Endothelial cell of umbilical vein (primary cell): ENCODE measurements around the gene CNST. TPM values are rescaled to one million over a fixed set of nuclear protein-coding genes. Genes with fewer than 3 reads are reported as not detected.
A peak's percentile ranks its signal among the peaks of the same experiment; 100 is the strongest.
"Not testable (repeated sequence)": the region's sequence is repeated elsewhere in the genome, so short reads cannot be mapped to it uniquely, and the experiment has no call there.

Source experiments
- BruUV-seq: library from RNA; stranded (reverse); fragments of 400-500 nt; replicated peaks from 2 replicates; lab custom pipeline; 2021; lab: Mats Ljungman, UMichigan
- CTCF ChIA-PET: fragments of 300-600, 350-600 bp; sonication (Branson Sonifier 250); formaldehyde crosslinking; loops from one replicate; lab custom pipeline; 2021; ENCODE audit warnings: antibody characterized with exemption, inconsistent platforms; lab: Charles Lee
- POLR2A ChIA-PET: fragments of 300-600, 350-600 bp; sonication (Branson Sonifier 250); formaldehyde crosslinking; loops from one replicate; lab custom pipeline; 2021; ENCODE audit warnings: antibody characterized with exemption, inconsistent platforms; lab: Charles Lee
- DNase-seq: peaks from one replicate; pipeline ENCODE4 v3.0.0-alpha.2; 2011; ENCODE audit warnings: low read depth, low spot score
- FAIRE-seq: peaks from 2 replicates; lab custom pipeline; 2011; peaks lifted over from hg19 to GRCh38; lab: Jason Lieb, UNC
- H2AFZ ChIP-seq: 2 replicates; pipeline ENCODE4 v1.6.0; 2012; ENCODE audit warnings: low read depth, low read length, control low read depth, inconsistent platforms
- H3K27ac ChIP-seq: 2 replicates; pipeline ENCODE4 v1.5.1; 2011; ENCODE audit warnings: low read depth, mild to moderate bottlenecking, control low read depth, low read length, moderate library complexity; ENCODE audit not compliant: insufficient read depth
- H3K27me3 ChIP-seq, 2 experiments: 2 replicates each; pipeline versions ENCODE4 v1.6.0 to v1.6.1; 2011; ENCODE audit warnings: low read length in 2 of 2, mixed read lengths in 1 of 2; ENCODE audit not compliant: control insufficient read depth in 2 of 2, insufficient read depth in 2 of 2
- H3K36me3 ChIP-seq, 2 experiments: 2 replicates in 1 of 2; 3 replicates in 1 of 2; pipeline ENCODE4 v1.5.1; 2011; ENCODE audit warnings: low read length in 2 of 2, mild to moderate bottlenecking in 1 of 2, moderate library complexity in 1 of 2; ENCODE audit not compliant: control insufficient read depth in 2 of 2, insufficient read depth in 2 of 2; ENCODE audit errors: extremely low read depth in 1 of 2
- H3K4me1 ChIP-seq: 3 replicates; pipeline ENCODE4 v1.5.1; 2011; ENCODE audit warnings: mild to moderate bottlenecking, low read length; ENCODE audit not compliant: control insufficient read depth, insufficient read depth; ENCODE audit errors: extremely low read depth
- H3K4me2 ChIP-seq: 2 replicates; pipeline ENCODE4 v1.6.1; 2011; ENCODE audit warnings: low read length, control low read depth, mixed read lengths; ENCODE audit not compliant: insufficient read depth
- H3K4me3 ChIP-seq, 3 experiments: fragments of 200-600 bp in 1 of 3; sonication (generic), shearing (Covaris generic) in 1 of 3; replicated peaks in 1 of 3; 2 replicates each; pipeline ENCODE4 v1.5.1; 2011 to 2016; ENCODE audit warnings: control low read depth in 3 of 3, low read length in 3 of 3, mild to moderate bottlenecking in 2 of 3, inconsistent platforms in 1 of 3, low read depth in 1 of 3, moderate library complexity in 1 of 3; ENCODE audit not compliant: insufficient read depth in 1 of 3
- H3K79me2 ChIP-seq: 2 replicates; pipeline ENCODE4 v1.6.0; 2012; ENCODE audit warnings: low read length, inconsistent platforms; ENCODE audit not compliant: control insufficient read depth, insufficient read depth
- H3K9ac ChIP-seq: replicated peaks from 2 replicates; pipeline ENCODE3; 2011; ENCODE audit warnings: low read length, control low read depth; ENCODE audit not compliant: insufficient read depth; ENCODE audit errors: extremely low read depth
- H3K9me1 ChIP-seq: replicated peaks from 3 replicates; pipeline ENCODE4 v1.6.0; 2011; ENCODE audit warnings: mild to moderate bottlenecking, low read length; ENCODE audit not compliant: control insufficient read depth, insufficient read depth; ENCODE audit errors: extremely low read depth
- H3K9me3 ChIP-seq: replicated peaks from 2 replicates; pipeline ENCODE4 v1.5.1; 2012; ENCODE audit warnings: low read length, inconsistent platforms; ENCODE audit not compliant: control insufficient read depth, insufficient read depth
- H4K20me1 ChIP-seq: replicated peaks from 2 replicates; pipeline ENCODE3; 2011; ENCODE audit warnings: mild to moderate bottlenecking, low read length; ENCODE audit not compliant: control insufficient read depth, insufficient read depth; ENCODE audit errors: extremely low read depth
- CTCF ChIP-seq, 2 donors: IDR thresholded peaks; 1 replicate in 1 of 2; 2 replicates in 1 of 2; pipeline ENCODE4 v1.5.1; 2011; ENCODE audit warnings: low read length in 2 of 2, mild to moderate bottlenecking in 2 of 2, moderate library complexity in 2 of 2, control low read depth in 1 of 2, inconsistent platforms in 1 of 2, low read depth in 1 of 2; ENCODE audit not compliant: insufficient read depth in 1 of 2; ENCODE audit errors: extremely low read depth in 1 of 2
- EZH2 ChIP-seq: IDR thresholded peaks from 2 replicates; pipeline ENCODE4 v1.6.1; 2012; ENCODE audit warnings: borderline replicate concordance, low read depth, mild to moderate bottlenecking, moderate library complexity, low read length, inconsistent platforms; ENCODE audit not compliant: severe bottlenecking
- FOS ChIP-seq: IDR thresholded peaks from 2 replicates; pipeline ENCODE4 v1.6.1; 2011; ENCODE audit warnings: mild to moderate bottlenecking, low read length, moderate library complexity, borderline replicate concordance; ENCODE audit not compliant: insufficient read depth
- GATA2 ChIP-seq: IDR thresholded peaks from 2 replicates; pipeline ENCODE4 v1.7.0; 2011; ENCODE audit warnings: low read depth, mild to moderate bottlenecking, moderate library complexity, mixed read lengths, low read length; ENCODE audit not compliant: insufficient read length, insufficient read depth
- JUN ChIP-seq: IDR thresholded peaks from 2 replicates; pipeline ENCODE4 v1.6.1; 2011; ENCODE audit warnings: borderline replicate concordance, low read depth; ENCODE audit not compliant: insufficient read length, insufficient read depth
- MAX ChIP-seq: IDR thresholded peaks from 2 replicates; pipeline ENCODE4 v1.6.1; 2011; ENCODE audit not compliant: insufficient read depth, insufficient read length
- MYC ChIP-seq: IDR thresholded peaks from one replicate; pipeline ENCODE4 v1.6.1; 2011; ENCODE audit warnings: mild to moderate bottlenecking, low read depth, low read length
- POLR2A ChIP-seq: IDR thresholded peaks from 2 replicates; pipeline ENCODE4 v1.6.1; 2012; ENCODE audit warnings: low read depth, mild to moderate bottlenecking, control low read depth, low read length
- POLR2AphosphoS5 ChIP-seq: IDR thresholded peaks from 2 replicates; pipeline ENCODE4 v1.6.1; 2012; ENCODE audit warnings: low read depth, mild to moderate bottlenecking, control low read depth, low read length, moderate library complexity; ENCODE audit not compliant: insufficient read depth
- dilution Hi-C: fragments of 300-500 bp; cut with MboI; formaldehyde crosslinking; loops from one replicate; pipeline ENCODE4 v1.15.0; 2019; ENCODE audit warnings: low sequenced_read_pairs; ENCODE audit not compliant: extremely low pct_ligation_motif_present
- intact Hi-C: fragments of 100-400 bp; cut with micrococcal nuclease; formaldehyde crosslinking; loops from one replicate; pipeline ENCODE4 v1.10.0; 2022
- polyA plus RNA-seq, 4 experiments: library from polyadenylated mRNA; depleted of rRNA in 3 of 4; stranded (reverse) in 3 of 4; unstranded in 1 of 4; fragments of >200 nt; gene quantifications; 2 replicates each; pipeline versions ENCODE4 v1.2.1 to v1.2.3, GENCODE V29; 2011 to 2012; ENCODE audit warnings: missing spikeins in 1 of 4
- total RNA-seq: library from RNA; stranded (reverse); gene quantifications from 2 replicates; pipeline ENCODE4 v1.2.3, GENCODE V29; 2021

CNST gene
- total and polyA plus RNA-seq, 2 donors (not counting 3 experiments of a cell fraction or from before 2014, with no cell fraction given), result 6.3 to 18.1 TPM

DNA sequence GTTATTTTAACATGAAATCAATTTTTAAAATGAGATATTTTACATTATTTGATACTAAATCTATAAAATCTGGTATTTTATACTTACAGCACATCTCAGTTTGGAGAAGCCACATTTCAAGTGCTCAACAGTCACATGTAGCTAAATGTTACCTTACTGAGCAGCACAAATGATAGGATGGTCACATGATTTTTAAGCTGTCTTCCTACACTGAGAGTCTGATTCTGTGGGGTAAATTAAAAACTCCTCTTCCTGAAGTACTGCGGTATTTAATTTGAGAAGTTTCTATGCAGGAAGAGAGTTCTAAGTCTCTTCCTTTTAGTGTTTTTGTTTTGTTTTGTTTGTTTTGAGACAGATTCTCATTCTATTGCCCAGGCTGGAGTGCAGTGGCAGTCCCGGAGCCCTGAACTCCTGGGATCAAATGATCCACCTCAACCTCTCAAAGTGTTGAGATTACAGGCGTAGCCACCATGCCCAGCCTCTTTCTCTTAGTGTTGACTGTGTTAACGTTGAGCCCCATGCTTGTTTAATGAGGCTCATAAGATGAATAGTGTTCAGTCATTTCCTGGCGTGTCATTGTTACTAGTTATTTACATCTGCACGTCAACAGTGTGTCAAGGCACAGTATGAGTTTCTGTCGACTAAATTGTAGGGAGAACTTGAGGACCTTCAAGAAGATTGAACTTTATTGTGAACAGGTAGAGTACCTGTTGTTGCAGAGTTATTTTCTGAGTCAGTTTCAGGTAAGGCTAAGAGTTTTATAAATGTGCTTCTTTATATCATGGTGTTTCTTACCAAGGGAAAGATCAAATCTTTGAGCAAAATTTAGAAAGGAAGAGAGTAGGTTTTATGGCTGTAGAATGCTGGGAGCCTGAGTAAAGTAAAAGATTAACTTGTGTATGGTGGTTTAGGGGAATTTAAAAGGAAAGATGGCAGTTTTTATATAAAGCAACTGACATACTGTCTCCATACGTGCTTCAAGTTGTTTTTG is 3.3 kb downstream of the CNST start:
- ChIA-PET CTCF (interaction anchor here (1.0 kb wide), 1 partner anchor 120 kb away, joined by 4 read pairs; no protein-coding TSS in a partner anchor), POLR2A (no interaction called here)
- dilution Hi-C loops, result no loop called here
- Histone ChIP-seq H4K20me1 (no peaks in the 10 kb centered on the region), H3K4me3 (peak overlapping the region in 1 of 3 experiments; percentile 41), H3K27me3 (no peaks in the 10 kb centered on the region), H3K79me2 (peaks cover 67% of the 10 kb centered on the region), H3K9ac (peak overlapping the region; percentile 88), H3K4me2 (peak overlapping the region; percentile 86), H3K4me1 (peaks cover 46% of the 10 kb centered on the region), H3K9me3 (no peaks in the 10 kb centered on the region), H3K9me1 (no peaks in the 10 kb centered on the region), H2AFZ (peak overlapping the region; percentile 42), H3K27ac (peak overlapping the region; percentile 95), H3K36me3 (no peaks in the 10 kb centered on the region)
- FAIRE-seq (peak; percentile 63), DNase-seq (peak; percentile 92)
- TSS peak; percentile 24 for BruUV-seq
- TF ChIP-seq MYC, result no peak
- TF ChIP-seq POLR2A, result no peak
- TF ChIP-seq POLR2AphosphoS5, result peak; percentile 57
- no peak for TF ChIP-seq CTCF (IDR thresholded peaks at IDR 0.05; ENCODE audit: extremely low read depth in 1 of 2, insufficient read depth in 1 of 2, low read depth in 1 of 2, low read length in 2 of 2)
- TF ChIP-seq FOS, result peak; percentile 69
- TF ChIP-seq EZH2, result no peak
- no peak for TF ChIP-seq GATA2
- TF ChIP-seq MAX, result no peak
- TF ChIP-seq JUN, result peak; percentile 82
- intact Hi-C loops, result loop anchor here (1.0 to 10.0 kb wide), 4 partner anchors 18 to 1477 kb away; no protein-coding TSS in a partner anchor

- BruUV-seq, CTCF ChIA-PET: not testable (repeated sequence)
- DNase-seq, result peak; percentile 44
Observed at GRCh38 chr1:246571309-246571708, 5.1 kb downstream of the CNST start.

More at GRCh38 chr1:246571309-246571708, 5.1 kb downstream of the CNST start:
- FAIRE-seq, POLR2A ChIA-PET, H3K4me3 ChIP-seq, H3K36me3 ChIP-seq, H3K9me3 ChIP-seq, H4K20me1 ChIP-seq, H3K9me1 ChIP-seq, H3K9ac ChIP-seq, dilution Hi-C loops, H3K27me3 ChIP-seq, intact Hi-C loops, H2AFZ ChIP-seq: not testable (repeated sequence)
- peaks cover 38% of the 10 kb centered on the region for H3K4me1 ChIP-seq
- peak overlapping the region; percentile 7 for H3K4me2 ChIP-seq
- peak overlapping the region; percentile 95 for H3K27ac ChIP-seq
- H3K79me2 ChIP-seq, result peaks cover 63% of the 10 kb centered on the region
